GM12891 (cell line): ENCODE data around the gene PRKAR1B.

Experiments
- DNase-seq: peaks from one replicate; pipeline ENCODE4 v3.0.0; 2011; ENCODE audit warnings: low spot score; ENCODE audit not compliant: insufficient read length
- FAIRE-seq: peaks from 2 replicates; lab custom pipeline; 2011; peaks lifted over from hg19 to GRCh38; lab: Jason Lieb, UNC
- PAX5 ChIP-seq: IDR thresholded peaks from 2 replicates; pipeline ENCODE4 v1.6.1; 2011; ENCODE audit warnings: low read length, moderate library complexity, mild to moderate bottlenecking; ENCODE audit not compliant: insufficient read depth, severe bottlenecking
- POLR2A ChIP-seq: IDR thresholded peaks from 2 replicates; pipeline ENCODE4 v1.6.1; 2011; ENCODE audit warnings: low read depth, low read length, control low read depth
- POLR2AphosphoS5 ChIP-seq: IDR thresholded peaks from 2 replicates; pipeline ENCODE4 v1.6.1; 2011; ENCODE audit warnings: low read depth, low read length, control low read depth
- POU2F2 ChIP-seq: IDR thresholded peaks from 2 replicates; pipeline ENCODE4 v1.6.1; 2011; ENCODE audit warnings: low read depth, mild to moderate bottlenecking, control low read depth, low read length, moderate library complexity
- SPI1 ChIP-seq: IDR thresholded peaks from 2 replicates; pipeline ENCODE4 v1.6.1; 2011; ENCODE audit warnings: low read depth, low read length, control low read depth
- TAF1 ChIP-seq: IDR thresholded peaks from 2 replicates; pipeline ENCODE4 v1.6.1; 2011; ENCODE audit warnings: low read depth, low read length, control low read depth

The PRKAR1B gene

DNA sequence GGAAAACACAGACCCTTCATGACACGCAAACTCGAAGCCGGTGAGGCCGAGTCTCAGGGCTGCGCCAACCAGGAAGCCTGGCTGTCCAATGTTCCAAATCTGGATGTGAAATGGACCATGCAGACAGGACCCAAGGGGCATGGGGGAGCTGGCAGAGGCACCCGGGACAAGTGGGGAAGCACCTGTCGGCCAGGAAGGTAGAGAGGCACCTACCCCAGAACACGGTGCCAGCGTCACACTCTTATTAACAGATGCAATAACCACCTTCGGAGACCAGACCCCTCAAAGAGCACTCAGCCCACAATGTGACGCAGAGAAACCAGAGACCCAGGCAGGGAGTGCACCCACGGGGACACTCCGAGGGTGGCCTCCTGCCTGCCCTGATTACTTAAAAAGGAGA is 119.1 kb downstream of the PRKAR1B start:
- FAIRE-seq = no peak
- no peak for TF ChIP-seq POLR2A
- no peak for TF ChIP-seq TAF1
- no peak for TF ChIP-seq SPI1
- TF ChIP-seq POU2F2 = no peak
- no peak for TF ChIP-seq PAX5
- no peak for TF ChIP-seq POLR2AphosphoS5

GRCh38 chr7:605661-606450 is 121.2 kb downstream of the PRKAR1B start:
- DNase-seq (no peak), FAIRE-seq (no peak)
- TF ChIP-seq PAX5 = no peak
- no peak for TF ChIP-seq POLR2A
- TF ChIP-seq POLR2AphosphoS5 = no peak
- TF ChIP-seq POU2F2 = no peak
- no peak for TF ChIP-seq SPI1
- no peak for TF ChIP-seq TAF1

More for the DNA sequence above, 119.1 kb downstream of the PRKAR1B start:
- DNase-seq = no peak

DNA sequence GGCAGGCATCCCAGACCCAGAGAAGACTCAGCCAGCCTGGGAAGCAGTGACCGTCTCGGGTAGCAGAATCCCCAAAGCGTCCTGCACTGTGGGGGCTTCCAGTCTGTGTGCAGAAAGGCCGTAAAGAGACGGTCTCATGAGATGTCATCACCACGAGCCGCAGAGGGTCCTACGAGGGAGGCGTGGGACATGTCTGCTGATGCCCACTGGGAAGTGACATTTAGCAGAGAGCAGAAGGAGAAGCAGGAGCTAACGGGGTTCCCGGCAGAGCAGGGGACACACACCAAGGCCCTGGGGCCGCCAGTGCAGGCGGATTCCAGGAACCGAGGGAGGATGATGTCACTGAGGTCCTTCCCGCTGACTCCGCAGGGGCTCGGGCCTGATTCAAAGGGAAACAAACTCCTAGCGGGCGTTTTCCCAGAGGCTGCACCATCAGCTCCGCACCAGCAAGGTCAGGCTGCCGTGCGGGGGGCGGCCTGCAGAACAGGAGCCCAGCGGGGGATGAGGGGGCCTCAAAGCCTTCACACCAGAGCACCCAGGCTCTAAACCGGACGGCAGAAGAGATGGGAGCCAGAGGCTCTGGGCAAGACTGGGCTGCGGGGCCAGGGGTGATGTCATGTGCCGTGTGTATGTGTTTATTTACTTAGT is 122.1 kb downstream of the PRKAR1B start:
- FAIRE-seq (no peak), DNase-seq (no peak)
- TF ChIP-seq PAX5 (no peak), TAF1 (no peak), SPI1 (no peak), POLR2AphosphoS5 (no peak), POU2F2 (no peak), POLR2A (no peak)

DNA sequence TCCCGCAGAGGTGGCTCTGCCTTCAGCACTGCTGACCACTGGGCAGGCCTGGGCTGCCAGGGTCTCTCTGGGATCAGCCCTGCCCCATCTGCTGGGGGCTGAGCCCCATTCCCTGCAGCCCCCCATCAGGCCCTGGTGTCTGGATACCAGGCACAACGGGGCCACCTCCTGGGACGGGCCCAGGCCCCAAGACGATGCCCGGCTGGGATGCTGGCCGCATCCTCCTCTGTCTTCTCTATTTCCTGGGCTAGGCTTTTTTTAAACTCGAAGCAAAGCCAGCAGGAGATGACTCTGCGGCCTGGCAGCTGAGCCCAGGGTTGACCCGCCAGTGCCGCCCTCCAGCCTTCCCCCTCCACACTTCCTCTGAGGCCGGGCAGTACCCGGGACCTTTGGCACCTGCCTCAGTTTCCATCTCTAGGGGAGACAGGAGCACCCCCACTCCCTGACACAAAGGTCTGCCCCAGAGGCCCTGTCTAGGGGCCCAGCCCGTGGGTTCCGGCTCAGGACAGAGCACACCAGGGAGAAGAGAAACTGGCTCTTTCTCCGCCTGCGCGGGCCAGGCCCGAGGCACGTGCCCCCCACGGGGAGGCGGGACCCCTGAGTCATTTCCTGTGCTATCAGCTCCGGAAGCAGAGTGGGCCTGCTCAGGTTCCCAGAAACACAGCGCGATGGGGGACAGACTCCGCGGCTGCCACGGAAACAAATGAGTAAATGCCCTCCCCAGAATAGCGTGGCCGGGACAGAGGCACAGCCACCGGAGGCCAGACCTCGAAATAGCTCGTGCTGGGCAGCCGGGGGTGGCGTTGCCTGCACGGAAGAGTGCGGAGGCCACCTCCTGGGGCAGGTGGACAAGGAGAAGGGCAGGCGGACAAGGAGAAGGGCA is 122.8 kb downstream of the PRKAR1B start:
- DNase-seq (peak; percentile 84), FAIRE-seq (peak; percentile 94)
- no peak for TF ChIP-seq PAX5
- TF ChIP-seq SPI1 = 0 out of 2 replicates have a peak, but pooled peaks have one; percentile 0
- TF ChIP-seq POLR2AphosphoS5 = peak; percentile 68; the same call in 1 of the 2 replicates
- peak; percentile 26; the same call in 1 of the 2 replicates for TF ChIP-seq POU2F2
- TF ChIP-seq POLR2A = peak; percentile 60
- TF ChIP-seq TAF1 = peak; percentile 54; the same call in 1 of the 2 replicates

- TF ChIP-seq POLR2A (no peak), PAX5 (no peak), POU2F2 (no peak), TAF1 (no peak), SPI1 (no peak), POLR2AphosphoS5 (no peak)
- DNase-seq (no peak), FAIRE-seq (peak; percentile 72)
Measured at GRCh38 chr7:603152-603951, 123.7 kb downstream of the PRKAR1B start.

- TF ChIP-seq POLR2A = no peak; the same call in 1 of the 2 replicates
- no peak for TF ChIP-seq SPI1
- no peak for TF ChIP-seq POLR2AphosphoS5
- TF ChIP-seq PAX5 = no peak
- no peak for TF ChIP-seq POU2F2
- TF ChIP-seq TAF1 = no peak
- DNase-seq = no peak
- peak; percentile 70 for FAIRE-seq
Measured at GRCh38 chr7:602341-603141, 124.5 kb downstream of the PRKAR1B start.

- DNase-seq (peak; percentile 71), FAIRE-seq (peak; percentile 90)
- TF ChIP-seq TAF1 = no peak
- TF ChIP-seq PAX5 = peak; percentile 54
Measured at GRCh38 chr7:601595-602340, 125.3 kb downstream of the PRKAR1B start.
